GM12878 (cell line): ENCODE data around the gene GPATCH11. TPM values are rescaled to one million over a fixed set of nuclear protein-coding genes. Genes with fewer than 3 reads are reported as not detected.

Experiments
- ATAC-seq: fragments of 200-7000 bp; cut with Tn5 transposase; 3 replicates; pipeline ENCODE4 v1.9.1; 2020; ENCODE audit warnings: mild to moderate bottlenecking, moderate library complexity
- BruUV-seq: library from RNA; stranded (reverse); fragments of 400-500 nt; replicated peaks from 2 replicates; lab custom pipeline; 2021; lab: Mats Ljungman, UMichigan
- CTCF ChIA-PET: fragments of 300-600 bp; sonication (Branson Sonifier 250); formaldehyde crosslinking; extraction: SDS; loops from one replicate; lab custom pipeline; 2021; ENCODE audit warnings: inconsistent platforms; lab: Yijun Ruan, JAX
- POLR2A ChIA-PET: fragments of 350-600 bp; formaldehyde crosslinking; extraction: SDS; loops from one replicate; lab custom pipeline; 2021; ENCODE audit warnings: inconsistent platforms; lab: Charles Lee
- RAD21 ChIA-PET: fragments of 300-600 bp; sonication (Branson Sonifier 250); formaldehyde crosslinking; loops from one replicate; lab custom pipeline; 2023; ENCODE audit warnings: antibody characterized with exemption; ENCODE audit not compliant: unreplicated experiment; lab: Charles Lee
- SMC1A ChIA-PET: fragments of 300-600 bp; sonication (Branson Sonifier 250); formaldehyde crosslinking; loops from one replicate; lab custom pipeline; 2023; ENCODE audit not compliant: unreplicated experiment, uncharacterized antibody; lab: Charles Lee
- DNase-seq: peaks from one replicate; pipeline ENCODE4 v3.0.0-alpha.2; 2011; ENCODE audit warnings: low read depth, low spot score
- FAIRE-seq: peaks from 3 replicates; lab custom pipeline; 2011; peaks lifted over from hg19 to GRCh38; lab: Jason Lieb, UNC
- H2AFZ ChIP-seq: 2 replicates; pipeline ENCODE4 v1.6.0; 2011; ENCODE audit warnings: low read depth, low read length, control low read depth; ENCODE audit not compliant: control insufficient read depth
- H3K27ac ChIP-seq: 2 replicates; pipeline ENCODE4 v1.5.1; 2011; ENCODE audit warnings: control low read depth; ENCODE audit not compliant: control insufficient read depth, insufficient read depth
- H3K27me3 ChIP-seq, 2 experiments: replicated peaks in 1 of 2; 2 replicates each; pipeline versions ENCODE4 v1.6.0 to v1.6.1; 2011; ENCODE audit warnings: low read length in 1 of 2; ENCODE audit not compliant: control insufficient read depth in 2 of 2, insufficient read depth in 2 of 2
- H3K36me3 ChIP-seq, 2 experiments: 2 replicates each; pipeline ENCODE4 v1.5.1; 2011; ENCODE audit warnings: low read length in 1 of 2; ENCODE audit not compliant: control insufficient read depth in 2 of 2, insufficient read depth in 2 of 2
- H3K4me1 ChIP-seq: 2 replicates; pipeline ENCODE4 v1.6.1; 2011; ENCODE audit warnings: mild to moderate bottlenecking, low read length, moderate library complexity, mixed read lengths; ENCODE audit not compliant: control insufficient read depth, insufficient read depth
- H3K4me2 ChIP-seq: 2 replicates; pipeline ENCODE4 v1.6.0; 2011; ENCODE audit warnings: control low read depth; ENCODE audit not compliant: control insufficient read depth, insufficient read depth
- H3K4me3 ChIP-seq: fragments of 200-600 bp; sonication (generic); 2 replicates; pipeline ENCODE4 v1.5.1; 2016
- H3K79me2 ChIP-seq: 2 replicates; pipeline ENCODE4 v1.6.0; 2011; ENCODE audit warnings: low read length; ENCODE audit not compliant: control insufficient read depth, insufficient read depth
- H3K9ac ChIP-seq: 2 replicates; pipeline ENCODE4 v1.8.0; 2011; ENCODE audit warnings: low read length, control low read depth, mixed read lengths; ENCODE audit not compliant: control insufficient read depth, insufficient read depth
- H3K9me3 ChIP-seq: replicated peaks from 3 replicates; pipeline ENCODE4 v1.5.1; 2011; ENCODE audit warnings: mild to moderate bottlenecking, low read length; ENCODE audit not compliant: control insufficient read depth, insufficient read depth
- H4K20me1 ChIP-seq: 2 replicates; pipeline ENCODE4 v1.6.0; 2011; ENCODE audit not compliant: control insufficient read depth, insufficient read depth
- ASH2L ChIP-seq: fragments of 300-600, 200-600 bp; sonication (generic); IDR thresholded peaks from 2 replicates; pipeline ENCODE4 v1.6.1; 2017; ENCODE audit warnings: low read depth, mild to moderate bottlenecking, borderline replicate concordance
- DPF2 ChIP-seq: fragments of 450-650 bp; IDR thresholded peaks from 2 replicates; pipeline ENCODE4 v1.6.1; 2017; ENCODE audit warnings: mild to moderate bottlenecking
- ETV6 ChIP-seq, 2 experiments: fragments of 450-650 bp in 1 of 2; IDR thresholded peaks in 1 of 2; conservative IDR thresholded peaks in 1 of 2; 2 replicates each; pipeline ENCODE4 v1.6.1; 2014; ENCODE audit warnings: antibody characterized with exemption in 1 of 2, borderline replicate concordance in 1 of 2, low read depth in 1 of 2, mild to moderate bottlenecking in 1 of 2, moderate library complexity in 1 of 2
- PAX8 ChIP-seq: fragments of 450-650 bp; IDR thresholded peaks from 2 replicates; pipeline ENCODE4 v1.6.1; 2017; ENCODE audit warnings: mild to moderate bottlenecking, moderate library complexity
- RCOR1 ChIP-seq: conservative IDR thresholded peaks from 2 replicates; pipeline ENCODE4 v1.6.1; 2012; ENCODE audit warnings: low read depth, low read length, improper control_type of control experiment
- SMAD5 ChIP-seq: IDR thresholded peaks from 2 replicates; pipeline ENCODE4 v1.6.1; 2016; ENCODE audit warnings: antibody characterized with exemption, low read depth
- SMARCA5 ChIP-seq: fragments of 450-650 bp; IDR thresholded peaks from 2 replicates; pipeline ENCODE4 v1.6.1; 2017; ENCODE audit warnings: mild to moderate bottlenecking
- SPI1 ChIP-seq: IDR thresholded peaks from 2 replicates; pipeline ENCODE4 v1.6.1; 2011; ENCODE audit warnings: low read depth, mild to moderate bottlenecking, low read length, moderate library complexity, borderline replicate concordance; ENCODE audit not compliant: insufficient read depth
- SRF ChIP-seq, 2 experiments: IDR thresholded peaks; 2 replicates each; pipeline ENCODE4 v1.6.1; 2011; ENCODE audit warnings: low read depth in 2 of 2, low read length in 2 of 2, mild to moderate bottlenecking in 1 of 2, moderate library complexity in 1 of 2
- TAF1 ChIP-seq: IDR thresholded peaks from 2 replicates; pipeline ENCODE4 v1.6.1; 2011; ENCODE audit warnings: mild to moderate bottlenecking, low read depth, low read length, borderline replicate concordance
- TBL1XR1 ChIP-seq: IDR thresholded peaks from 2 replicates; pipeline ENCODE4 v1.6.1; 2012; ENCODE audit warnings: low read depth, low read length, improper control_type of control experiment
- ZNF622 ChIP-seq: fragments of 450-650 bp; IDR thresholded peaks from 2 replicates; pipeline ENCODE4 v1.6.1; 2017; ENCODE audit warnings: mild to moderate bottlenecking, inconsistent platforms
- WGBS: methylation state at CpG from one replicate; pipeline ENCODE4 v1.1.6; 2016; ENCODE audit warnings: low lambda C conversion rate; ENCODE audit not compliant: insufficient replicate concordance, insufficient coverage; ENCODE audit errors: missing lambda C conversion rate; 5-methylcytosine and 5-hydroxymethylcytosine counted together
- in situ Hi-C: fragments of 300-500 bp; cut with MboI; formaldehyde crosslinking; loops from 9 replicates; pipeline ENCODE4 v1.14.3; 2018; ENCODE audit warnings: mixed read lengths
- intact Hi-C: fragments of 100-400 bp; cut with micrococcal nuclease; formaldehyde crosslinking; loops from one replicate; pipeline ENCODE4 v1.14.2; 2022; ENCODE audit not compliant: unreplicated experiment
- polyA plus RNA-seq, 11 experiments: library from polyadenylated mRNA; depleted of rRNA in 4 of 11; unstranded in 6 of 11; stranded (reverse) in 5 of 11; fragments of >200 nt; fragmentation: Nextera tagmentation in 4 of 11; fragmentation: Illumina TruSeq in 1 of 11; extraction: Ambion mirVana in 4 of 11; extraction: Trizol in 1 of 11; gene quantifications; 1 replicate in 1 of 11; 2 replicates in 10 of 11; pipeline versions ENCODE4 v1.2.1 to v1.2.3, GENCODE V29; 2011 to 2016; ENCODE audit warnings: inconsistent platforms in 2 of 11, missing spikeins in 2 of 11, low read depth in 1 of 11
- total RNA-seq, 4 experiments: library from RNA; depleted of rRNA in 3 of 4; stranded (reverse); fragments of >200 nt in 3 of 4; fragmentation: Illumina TruSeq in 1 of 4; extraction: Trizol in 1 of 4; gene quantifications; 2 replicates each; pipeline versions ENCODE4 v1.2.1 to v1.2.3, GENCODE V29; 2013 to 2021
- TF ChIP-seq, protein P1 (sequence below): fragments of 450-650 bp; conservative IDR thresholded peaks from 2 replicates; pipeline ENCODE4 v1.6.1; 2017; ENCODE audit warnings: mild to moderate bottlenecking, moderate library complexity
- TF ChIP-seq, protein P2 (sequence below): fragments of 450-650 bp; formaldehyde crosslinking; IDR thresholded peaks from 2 replicates; pipeline ENCODE4 v1.4.0; 2020; ENCODE audit warnings: mild to moderate bottlenecking, moderate library complexity
- TF ChIP-seq, protein P3 (sequence below): fragments of 450-650 bp; IDR thresholded peaks from 2 replicates; pipeline ENCODE4 v1.6.1; 2017; ENCODE audit warnings: mild to moderate bottlenecking

Gene GPATCH11
- total and polyA plus RNA-seq, 10 of the 15 experiments (the other 5 are each of a cell fraction or from before 2014, with no cell fraction given): 11.5 to 31.8 (median 16.5) TPM

GRCh38 chr2:37090019-37090477, 5.7 kb downstream of the GPATCH11 start:
- H3K27me3 ChIP-seq: no peaks in the 10 kb centered on the region
- H3K9me3 ChIP-seq: no peaks in the 10 kb centered on the region
- SMC1A ChIA-PET: interaction anchor here (0.6 to 1.9 kb wide), 6 partner anchors 12 to 171 kb away, joined by 3 to 5 read pairs (median 4); no protein-coding TSS in a partner anchor
- CTCF ChIA-PET: no interaction called here
- H3K4me2 ChIP-seq: peak overlapping the region; percentile 67
- DNase-seq (peak; percentile 71), ATAC-seq (peak; percentile 93), FAIRE-seq (peak; percentile 90)
- in situ Hi-C loops: no loop called here
- RAD21 ChIA-PET: interaction anchor here (1.0 kb wide), 1 partner anchor 65 kb away, joined by 4 read pairs; no protein-coding TSS in a partner anchor
- BruUV-seq: no TSS peak
- H3K4me3 ChIP-seq: no peak overlapping the region
- POLR2A ChIA-PET: interaction anchor here (0.6 to 1.2 kb wide), 2 partner anchors 15 to 22 kb away, joined by 3 read pairs; no protein-coding TSS in a partner anchor
- intact Hi-C loops: no loop called here
- H3K4me1 ChIP-seq: peaks cover 40% of the 10 kb centered on the region
- no peak overlapping the region for H3K9ac ChIP-seq
- H3K79me2 ChIP-seq: peaks cover 16% of the 10 kb centered on the region
- 2% methylated on average over 4 of the region's 4 CpGs for WGBS
- H3K36me3 ChIP-seq: peaks cover 2 to 22% of the 10 kb centered on the region in 2 experiments
- peak overlapping the region; percentile 80 for H3K27ac ChIP-seq
- no peaks in the 10 kb centered on the region for H4K20me1 ChIP-seq
- no peak overlapping the region; the same call in 1 of the 2 replicates for H2AFZ ChIP-seq
- TF ChIP-seq DPF2 (peak; percentile 95), ETV6 (conservative IDR thresholded peaks at IDR 0.05 in 1 of 2, IDR thresholded peaks at IDR 0.05 in 1 of 2; ENCODE audit: borderline replicate concordance in 1 of 2, low read depth in 1 of 2) (no peak), ASH2L (no peak), ZNF622 (no peak), SPI1 (peak; percentile 99), SRF (IDR thresholded peaks at IDR 0.05; ENCODE audit: low read depth in 2 of 2, low read length in 2 of 2) (no peak), TAF1 (peak; percentile 56; the same call in 1 of the 2 replicates), RCOR1 (peak; percentile 93; the same call in 1 of the 2 replicates), PAX8 (no peak), SMARCA5 (no peak), SMAD5 (peak; percentile 50; the same call in 1 of the 2 replicates), TBL1XR1 (0 out of 2 replicates have a peak, but pooled peaks have one; percentile 54)
- TF ChIP-seq, protein P1, sequence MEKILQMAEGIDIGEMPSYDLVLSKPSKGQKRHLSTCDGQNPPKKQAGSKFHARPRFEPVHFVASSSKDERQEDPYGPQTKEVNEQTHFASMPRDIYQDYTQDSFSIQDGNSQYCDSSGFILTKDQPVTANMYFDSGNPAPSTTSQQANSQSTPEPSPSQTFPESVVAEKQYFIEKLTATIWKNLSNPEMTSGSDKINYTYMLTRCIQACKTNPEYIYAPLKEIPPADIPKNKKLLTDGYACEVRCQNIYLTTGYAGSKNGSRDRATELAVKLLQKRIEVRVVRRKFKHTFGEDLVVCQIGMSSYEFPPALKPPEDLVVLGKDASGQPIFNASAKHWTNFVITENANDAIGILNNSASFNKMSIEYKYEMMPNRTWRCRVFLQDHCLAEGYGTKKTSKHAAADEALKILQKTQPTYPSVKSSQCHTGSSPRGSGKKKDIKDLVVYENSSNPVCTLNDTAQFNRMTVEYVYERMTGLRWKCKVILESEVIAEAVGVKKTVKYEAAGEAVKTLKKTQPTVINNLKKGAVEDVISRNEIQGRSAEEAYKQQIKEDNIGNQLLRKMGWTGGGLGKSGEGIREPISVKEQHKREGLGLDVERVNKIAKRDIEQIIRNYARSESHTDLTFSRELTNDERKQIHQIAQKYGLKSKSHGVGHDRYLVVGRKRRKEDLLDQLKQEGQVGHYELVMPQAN: no peak; the same call in 1 of the 2 replicates
- TF ChIP-seq, protein P2, sequence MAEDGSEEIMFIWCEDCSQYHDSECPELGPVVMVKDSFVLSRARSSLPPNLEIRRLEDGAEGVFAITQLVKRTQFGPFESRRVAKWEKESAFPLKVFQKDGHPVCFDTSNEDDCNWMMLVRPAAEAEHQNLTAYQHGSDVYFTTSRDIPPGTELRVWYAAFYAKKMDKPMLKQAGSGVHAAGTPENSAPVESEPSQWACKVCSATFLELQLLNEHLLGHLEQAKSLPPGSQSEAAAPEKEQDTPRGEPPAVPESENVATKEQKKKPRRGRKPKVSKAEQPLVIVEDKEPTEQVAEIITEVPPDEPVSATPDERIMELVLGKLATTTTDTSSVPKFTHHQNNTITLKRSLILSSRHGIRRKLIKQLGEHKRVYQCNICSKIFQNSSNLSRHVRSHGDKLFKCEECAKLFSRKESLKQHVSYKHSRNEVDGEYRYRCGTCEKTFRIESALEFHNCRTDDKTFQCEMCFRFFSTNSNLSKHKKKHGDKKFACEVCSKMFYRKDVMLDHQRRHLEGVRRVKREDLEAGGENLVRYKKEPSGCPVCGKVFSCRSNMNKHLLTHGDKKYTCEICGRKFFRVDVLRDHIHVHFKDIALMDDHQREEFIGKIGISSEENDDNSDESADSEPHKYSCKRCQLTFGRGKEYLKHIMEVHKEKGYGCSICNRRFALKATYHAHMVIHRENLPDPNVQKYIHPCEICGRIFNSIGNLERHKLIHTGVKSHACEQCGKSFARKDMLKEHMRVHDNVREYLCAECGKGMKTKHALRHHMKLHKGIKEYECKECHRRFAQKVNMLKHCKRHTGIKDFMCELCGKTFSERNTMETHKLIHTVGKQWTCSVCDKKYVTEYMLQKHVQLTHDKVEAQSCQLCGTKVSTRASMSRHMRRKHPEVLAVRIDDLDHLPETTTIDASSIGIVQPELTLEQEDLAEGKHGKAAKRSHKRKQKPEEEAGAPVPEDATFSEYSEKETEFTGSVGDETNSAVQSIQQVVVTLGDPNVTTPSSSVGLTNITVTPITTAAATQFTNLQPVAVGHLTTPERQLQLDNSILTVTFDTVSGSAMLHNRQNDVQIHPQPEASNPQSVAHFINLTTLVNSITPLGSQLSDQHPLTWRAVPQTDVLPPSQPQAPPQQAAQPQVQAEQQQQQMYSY (CRISPR knock-in tag): no peak
- TF ChIP-seq, protein P3, sequence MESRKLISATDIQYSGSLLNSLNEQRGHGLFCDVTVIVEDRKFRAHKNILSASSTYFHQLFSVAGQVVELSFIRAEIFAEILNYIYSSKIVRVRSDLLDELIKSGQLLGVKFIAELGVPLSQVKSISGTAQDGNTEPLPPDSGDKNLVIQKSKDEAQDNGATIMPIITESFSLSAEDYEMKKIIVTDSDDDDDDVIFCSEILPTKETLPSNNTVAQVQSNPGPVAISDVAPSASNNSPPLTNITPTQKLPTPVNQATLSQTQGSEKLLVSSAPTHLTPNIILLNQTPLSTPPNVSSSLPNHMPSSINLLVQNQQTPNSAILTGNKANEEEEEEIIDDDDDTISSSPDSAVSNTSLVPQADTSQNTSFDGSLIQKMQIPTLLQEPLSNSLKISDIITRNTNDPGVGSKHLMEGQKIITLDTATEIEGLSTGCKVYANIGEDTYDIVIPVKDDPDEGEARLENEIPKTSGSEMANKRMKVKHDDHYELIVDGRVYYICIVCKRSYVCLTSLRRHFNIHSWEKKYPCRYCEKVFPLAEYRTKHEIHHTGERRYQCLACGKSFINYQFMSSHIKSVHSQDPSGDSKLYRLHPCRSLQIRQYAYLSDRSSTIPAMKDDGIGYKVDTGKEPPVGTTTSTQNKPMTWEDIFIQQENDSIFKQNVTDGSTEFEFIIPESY: no peak
